HG02852 (cell line): Measurements from ENCODE around the gene NFIB.

Experiments
- ATAC-seq: cut with Tn5 transposase; IDR thresholded peaks from one replicate; pipeline ENCODE4 v1.9.1; 2021; ENCODE audit warnings: mild to moderate bottlenecking, moderate library complexity; ENCODE audit not compliant: unreplicated experiment

NFIB gene

GRCh38 chr9:14159440-14160216 lies 154.3 kb downstream of the NFIB start:
- ATAC-seq, result no peak

- ATAC-seq, result no peak
Observed at GRCh38 chr9:14158916-14159315, 155.0 kb downstream of the NFIB start.

GRCh38 chr9:14158136-14158813 lies 155.7 kb downstream of the NFIB start:
- ATAC-seq, result no peak

GRCh38 chr9:14157191-14157590 lies 156.8 kb downstream of the NFIB start:
- ATAC-seq, result no peak

GRCh38 chr9:14156046-14156445 lies 157.9 kb downstream of the NFIB start:
- peak; percentile 93 for ATAC-seq

GRCh38 chr9:14155237-14155636 lies 158.7 kb downstream of the NFIB start:
- no peak for ATAC-seq

GRCh38 chr9:14153310-14153720 lies 160.6 kb downstream of the NFIB start:
- no peak for ATAC-seq

GRCh38 chr9:14151451-14151850 lies 162.5 kb downstream of the NFIB start:
- no peak for ATAC-seq

GRCh38 chr9:14148501-14149103 lies 165.3 kb downstream of the NFIB start:
- no peak for ATAC-seq

GRCh38 chr9:14147738-14148137 lies 166.2 kb downstream of the NFIB start:
- ATAC-seq, result no peak

- no peak for ATAC-seq
Observed at GRCh38 chr9:14146201-14146874, 167.6 kb downstream of the NFIB start.

- no peak for ATAC-seq
Observed at GRCh38 chr9:14144215-14144614, 169.7 kb downstream of the NFIB start.

- ATAC-seq, result no peak
Observed at GRCh38 chr9:14141699-14142098, 172.2 kb downstream of the NFIB start.

- ATAC-seq, result no peak
Observed at GRCh38 chr9:14140096-14140697, 173.7 kb downstream of the NFIB start.

- ATAC-seq, result no peak
Observed at GRCh38 chr9:14139287-14139686, 174.7 kb downstream of the NFIB start.

- no peak for ATAC-seq
Observed at GRCh38 chr9:14136646-14137370, 177.1 kb downstream of the NFIB start.

- ATAC-seq, result no peak
Observed at GRCh38 chr9:14136047-14136635, 177.8 kb downstream of the NFIB start.

- no peak for ATAC-seq
Observed at GRCh38 chr9:14135421-14135820, 178.5 kb downstream of the NFIB start.

GRCh38 chr9:14133394-14133793 lies 180.5 kb downstream of the NFIB start:
- ATAC-seq, result no peak

GRCh38 chr9:14132775-14133174 lies 181.2 kb downstream of the NFIB start:
- ATAC-seq, result no peak
